Small intestine (tissue), 7 donors: ENCODE measurements around the gene MCM5. TPM values are rescaled to one million over a fixed set of nuclear protein-coding genes. Genes with fewer than 3 reads are reported as not detected.

ENCODE experiments used
- DNase-seq, 2 donors: peaks; one replicate each; pipeline versions ENCODE4 v3.0.0 to v3.0.0-alpha.2; 2013
- FAIRE-seq: peaks from 2 replicates; lab custom pipeline; 2012; peaks lifted over from hg19 to GRCh38; lab: Jason Lieb, UNC
- H3K27ac ChIP-seq, 3 donors: one replicate each; pipeline ENCODE4 v1.5.1; 2013; ENCODE audit warnings: low read length in 2 of 3, mild to moderate bottlenecking in 2 of 3, control low read depth in 1 of 3, inconsistent platforms in 1 of 3, low read depth in 1 of 3, moderate library complexity in 1 of 3
- H3K27me3 ChIP-seq, 3 donors: one replicate each; pipeline ENCODE4 v1.6.1; 2013; ENCODE audit warnings: low read length in 3 of 3, inconsistent platforms in 1 of 3; ENCODE audit not compliant: control insufficient read depth in 3 of 3, insufficient read depth in 3 of 3
- H3K36me3 ChIP-seq, 3 donors: one replicate each; pipeline ENCODE4 v1.6.1; 2013; ENCODE audit warnings: low read length in 3 of 3, inconsistent platforms in 1 of 3, low read depth in 1 of 3, mild to moderate bottlenecking in 1 of 3, moderate library complexity in 1 of 3; ENCODE audit not compliant: control insufficient read depth in 3 of 3, insufficient read depth in 2 of 3
- H3K4me1 ChIP-seq, 3 donors: one replicate each; pipeline ENCODE4 v1.6.1; 2013; ENCODE audit warnings: low read length in 2 of 3, inconsistent platforms in 1 of 3, low read depth in 1 of 3, mild to moderate bottlenecking in 1 of 3, moderate library complexity in 1 of 3; ENCODE audit not compliant: control insufficient read depth in 3 of 3, insufficient read depth in 2 of 3
- H3K4me3 ChIP-seq, 3 donors: one replicate each; pipeline ENCODE4 v1.5.1; 2013; ENCODE audit warnings: low read length in 3 of 3, control low read depth in 1 of 3, inconsistent platforms in 1 of 3, low read depth in 1 of 3, mild to moderate bottlenecking in 1 of 3, moderate library complexity in 1 of 3
- H3K9me3 ChIP-seq, 2 donors: one replicate each; pipeline ENCODE4 v1.6.1; 2013; ENCODE audit warnings: low read depth in 1 of 2, low read length in 1 of 2; ENCODE audit not compliant: control insufficient read depth in 2 of 2, insufficient read depth in 1 of 2
- WGBS, 3 donors: extraction: QIAGEN DNeasy Blood & Tissue Kit; methylation state at CpG; one replicate each; pipeline ENCODE4 v1.1.7; 2013; 5-methylcytosine and 5-hydroxymethylcytosine counted together
- polyA plus RNA-seq, 4 donors: library from polyadenylated mRNA; stranded (reverse) in 3 of 4; unstranded in 1 of 4; fragments of 200-250 nt in 3 of 4; fragments of 120-200 nt in 1 of 4; gene quantifications; one replicate each; pipeline versions ENCODE4 v1.2.1 to v1.2.3, GENCODE V29; 2013
- donor health status: healthy with polysubstance abuse.
- donor health status: control.
- donor health status: control.
- donor health status: Bipolar disorder and iron deficiency.
- donor health status: healthy.

The MCM5 gene
- polyA plus RNA-seq, 4 donors, result 5.6 to 39.5 (median 19.2) TPM

- no peak overlapping the region for H3K27ac ChIP-seq
- H3K9me3 ChIP-seq, result no peaks in the 10 kb centered on the region
- peaks cover 12 to 76% (median 21%) of the 10 kb centered on the region in 3 donors for H3K36me3 ChIP-seq
- no peaks in the 10 kb centered on the region for H3K4me1 ChIP-seq
- DNase-seq (no peak), FAIRE-seq (no peak)
- 92 to 98% (median 97%) methylated on average over 9 of the region's 9 CpGs for WGBS, 3 donors
- H3K27me3 ChIP-seq, result no peaks in the 10 kb centered on the region
- no peak overlapping the region for H3K4me3 ChIP-seq
Measured at GRCh38 chr22:35422936-35423335, 23.0 kb downstream of the MCM5 start.

GRCh38 chr22:35424081-35424480 lies 24.1 kb downstream of the MCM5 start:
- H3K27ac ChIP-seq, result no peak overlapping the region
- H3K9me3 ChIP-seq, result no peaks in the 10 kb centered on the region
- FAIRE-seq (no peak), DNase-seq (no peak)
- no peaks in the 10 kb centered on the region for H3K4me1 ChIP-seq
- no peak overlapping the region for H3K4me3 ChIP-seq
- WGBS, 3 donors, result 93 to 95% (median 95%) methylated on average over 26 of the region's 26 CpGs
- H3K36me3 ChIP-seq, result peaks cover 12 to 76% (median 21%) of the 10 kb centered on the region in 3 donors
- no peaks in the 10 kb centered on the region for H3K27me3 ChIP-seq

- Histone ChIP-seq H3K4me1 (no peaks in the 10 kb centered on the region), H3K4me3 (no peak overlapping the region), H3K9me3 (no peaks in the 10 kb centered on the region), H3K27ac (no peak overlapping the region), H3K36me3 (peaks cover 9 to 73% (median 20%) of the 10 kb centered on the region in 3 donors), H3K27me3 (no peaks in the 10 kb centered on the region)
- FAIRE-seq (no peak), DNase-seq (no peak)
- WGBS, 3 donors, result 90 to 93% (median 90%) methylated on average over 7 of the region's 7 CpGs
Measured at GRCh38 chr22:35424761-35425160, 24.8 kb downstream of the MCM5 start.

GRCh38 chr22:35425546-35425945 lies 25.6 kb downstream of the MCM5 start:
- H3K9me3 ChIP-seq, result no peaks in the 10 kb centered on the region
- no peak for FAIRE-seq
- H3K4me3 ChIP-seq, result no peak overlapping the region
- WGBS, 3 donors, result 82 to 88% (median 82%) methylated on average over 7 of the region's 7 CpGs
- DNase-seq, result no peak
- H3K27me3 ChIP-seq, result no peaks in the 10 kb centered on the region
- H3K27ac ChIP-seq, result no peak overlapping the region
- peaks cover 9 to 71% (median 13%) of the 10 kb centered on the region in 3 donors for H3K36me3 ChIP-seq
- H3K4me1 ChIP-seq, result no peaks in the 10 kb centered on the region

GRCh38 chr22:35425971-35426800 lies 26.2 kb downstream of the MCM5 start:
- 81 to 96% (median 83%) methylated on average over 11 of the region's 11 CpGs for WGBS, 3 donors
- no peak overlapping the region for H3K4me3 ChIP-seq
- peaks cover 8 to 69% (median 12%) of the 10 kb centered on the region in 3 donors for H3K36me3 ChIP-seq
- no peaks in the 10 kb centered on the region for H3K9me3 ChIP-seq
- H3K27ac ChIP-seq, result no peak overlapping the region
- no peaks in the 10 kb centered on the region for H3K27me3 ChIP-seq
- no peak for FAIRE-seq
- no peaks in the 10 kb centered on the region for H3K4me1 ChIP-seq
- DNase-seq, result no peak

GRCh38 chr22:35426801-35427140 lies 26.8 kb downstream of the MCM5 start:
- Histone ChIP-seq H3K27ac (no peak overlapping the region), H3K36me3 (peaks cover 2 to 67% (median 9%) of the 10 kb centered on the region in 3 donors), H3K4me3 (no peak overlapping the region), H3K9me3 (no peaks in the 10 kb centered on the region), H3K27me3 (no peaks in the 10 kb centered on the region), H3K4me1 (no peaks in the 10 kb centered on the region)
- WGBS, 3 donors, result 83 to 89% (median 86%) methylated on average over 5 of the region's 5 CpGs
- no peak for DNase-seq
- no peak for FAIRE-seq

- peak; percentile 72 to 85 for DNase-seq
- Histone ChIP-seq H3K9me3 (peaks cover 0 to 22% of the 10 kb centered on the region in 2 donors), H3K36me3 (peaks cover 0 to 61% (median 3%) of the 10 kb centered on the region in 3 donors), H3K4me3 (no peak overlapping the region), H3K4me1 (no peaks in the 10 kb centered on the region), H3K27ac (no peak overlapping the region), H3K27me3 (no peaks in the 10 kb centered on the region)
- 29 to 35% (median 32%) methylated on average over 14 of the region's 14 CpGs for WGBS, 3 donors
- no peak for FAIRE-seq
Measured at GRCh38 chr22:35430897-35431322, 31.0 kb downstream of the MCM5 start.

GRCh38 chr22:35431483-35432227 lies 31.7 kb downstream of the MCM5 start:
- Histone ChIP-seq H3K9me3 (peaks cover 0 to 22% of the 10 kb centered on the region in 2 donors), H3K27me3 (no peaks in the 10 kb centered on the region), H3K4me3 (no peak overlapping the region), H3K27ac (peak overlapping the region in 1 of 3 donors; percentile 1), H3K36me3 (peaks cover 0 to 53% (median 3%) of the 10 kb centered on the region in 3 donors), H3K4me1 (no peaks in the 10 kb centered on the region)
- WGBS, 3 donors, result 89 to 93% (median 90%) methylated on average over 12 of the region's 12 CpGs
- DNase-seq (no peak), FAIRE-seq (no peak)
